DOHH2 (cell line): ENCODE measurements around the gene PRKAR2A.

Experiments
- H3F3A ChIP-seq: fragments of 200-600 bp; sonication (generic), shearing (Covaris generic); 2 replicates; pipeline ENCODE4 v1.6.0; 2016; ENCODE audit warnings: antibody characterized with exemption, mild to moderate bottlenecking; ENCODE audit not compliant: control insufficient read depth, insufficient read depth
- H3K27ac ChIP-seq: fragments of 200-600 bp; sonication (generic); 2 replicates; pipeline ENCODE4 v1.5.1; 2014; ENCODE audit warnings: low read depth, mild to moderate bottlenecking, low read length, moderate library complexity
- H3K27me3 ChIP-seq: fragments of 200-600 bp; sonication (generic); 2 replicates; pipeline ENCODE4 v1.6.1; 2014; ENCODE audit warnings: mild to moderate bottlenecking, low read length, mixed read lengths; ENCODE audit not compliant: control insufficient read depth
- H3K36me3 ChIP-seq: fragments of 200-600 bp; sonication (generic); 2 replicates; pipeline ENCODE4 v1.6.1; 2014; ENCODE audit warnings: mild to moderate bottlenecking, low read length, moderate library complexity, mixed read lengths; ENCODE audit not compliant: control insufficient read depth
- H3K4me1 ChIP-seq: fragments of 200-600 bp; sonication (generic); 2 replicates; pipeline ENCODE4 v1.6.1; 2014; ENCODE audit warnings: mild to moderate bottlenecking, low read length, mixed read lengths; ENCODE audit not compliant: control insufficient read depth
- H3K4me2 ChIP-seq: fragments of 200-600 bp; sonication (generic); 2 replicates; pipeline ENCODE4 v1.6.0; 2014; ENCODE audit warnings: mild to moderate bottlenecking, low read length, moderate library complexity
- H3K4me3 ChIP-seq: fragments of 200-600 bp; sonication (generic); 2 replicates; pipeline ENCODE4 v1.5.1; 2014; ENCODE audit warnings: mild to moderate bottlenecking, low read length, mixed read lengths
- H3K79me2 ChIP-seq: fragments of 200-600 bp; sonication (generic); 2 replicates; pipeline ENCODE4 v1.6.1; 2014; ENCODE audit warnings: mild to moderate bottlenecking, low read length, mixed read lengths; ENCODE audit not compliant: control insufficient read depth
- H3K9me2 ChIP-seq: fragments of 200-600 bp; sonication (generic); replicated peaks from 2 replicates; pipeline ENCODE4 v1.6.1; 2014; ENCODE audit warnings: mild to moderate bottlenecking, low read length, mixed read lengths; ENCODE audit not compliant: control insufficient read depth
- H3K9me3 ChIP-seq: fragments of 200-600 bp; sonication (generic); 2 replicates; pipeline ENCODE4 v1.6.1; 2014; ENCODE audit warnings: antibody characterized with exemption, low read length, mixed read lengths; ENCODE audit not compliant: control insufficient read depth, insufficient read depth
- H4K20me1 ChIP-seq: fragments of 200-600 bp; sonication (generic); 2 replicates; pipeline ENCODE4 v1.6.0; 2014; ENCODE audit warnings: low read depth, mild to moderate bottlenecking, antibody characterized with exemption, low read length, moderate library complexity; ENCODE audit not compliant: control insufficient read depth, insufficient read depth
- EZH2phosphoT487 ChIP-seq: fragments of 200-600 bp; sonication (generic); IDR thresholded peaks from 2 replicates; pipeline ENCODE4 v1.6.1; 2017; ENCODE audit warnings: borderline replicate concordance, mild to moderate bottlenecking, antibody characterized with exemption, low read length, moderate library complexity, mixed read lengths
- TF ChIP-seq, protein P1 (sequence below): fragments of 200-600 bp; sonication (generic); IDR thresholded peaks from one replicate; pipeline ENCODE4 v1.5.1; 2014; ENCODE audit warnings: antibody characterized with exemption, mild to moderate bottlenecking, low read depth, low read length; ENCODE audit not compliant: poor library complexity, severe bottlenecking

The PRKAR2A gene

DNA sequence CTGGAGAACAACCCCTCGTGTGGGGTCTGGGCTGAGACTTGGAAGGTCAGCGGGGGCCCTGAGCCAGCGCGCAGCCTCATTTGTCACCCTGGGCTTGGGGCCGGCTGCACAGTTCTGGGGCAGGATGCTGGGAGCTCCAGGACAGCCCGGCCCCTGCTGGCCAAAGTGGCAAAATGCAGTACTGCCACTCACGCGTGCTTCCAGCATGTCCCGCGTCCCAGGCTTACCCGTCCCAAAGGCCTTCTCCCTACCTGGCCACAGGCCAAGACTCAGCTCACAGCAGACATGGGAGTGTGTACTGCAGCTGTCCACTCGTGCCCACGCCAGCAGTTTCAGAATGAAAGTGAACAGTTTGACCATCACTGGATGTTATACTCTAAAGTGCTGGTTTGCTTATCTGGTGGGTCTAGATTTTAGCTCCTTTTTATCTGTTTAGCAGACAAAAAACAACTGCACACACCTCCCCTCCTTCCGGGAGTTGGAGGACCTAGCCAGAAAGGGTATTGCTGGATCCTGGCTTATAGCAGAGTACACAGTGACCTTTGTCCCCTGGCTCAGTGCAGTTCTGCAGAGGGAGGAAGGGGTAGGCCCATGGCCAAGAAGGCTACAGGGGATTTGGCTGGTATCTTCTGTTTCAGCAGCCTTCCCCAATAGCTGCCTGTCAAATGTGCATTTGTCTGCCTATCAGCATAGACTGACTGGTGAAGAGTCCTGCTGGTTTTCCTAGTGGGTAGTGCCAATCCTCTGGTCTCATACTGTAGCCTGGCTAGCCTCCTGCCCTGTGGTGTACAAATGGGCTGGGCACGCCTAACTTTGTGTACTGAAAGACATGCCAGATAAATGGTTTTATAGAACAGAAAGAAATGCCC is 107.5 kb downstream of the PRKAR2A start:
- Histone ChIP-seq H3K79me2 (no peaks in the 10 kb centered on the region), H3K9me2 (no peaks in the 10 kb centered on the region), H3K27me3 (no peaks in the 10 kb centered on the region), H3K36me3 (no peaks in the 10 kb centered on the region), H3K9me3 (no peaks in the 10 kb centered on the region), H3K4me2 (peak overlapping the region; percentile 71), H4K20me1 (no peaks in the 10 kb centered on the region), H3F3A (no peaks in the 10 kb centered on the region), H3K27ac (no peak overlapping the region), H3K4me1 (peaks cover 12% of the 10 kb centered on the region), H3K4me3 (peak overlapping the region; percentile 52)
- TF ChIP-seq, protein P1, sequence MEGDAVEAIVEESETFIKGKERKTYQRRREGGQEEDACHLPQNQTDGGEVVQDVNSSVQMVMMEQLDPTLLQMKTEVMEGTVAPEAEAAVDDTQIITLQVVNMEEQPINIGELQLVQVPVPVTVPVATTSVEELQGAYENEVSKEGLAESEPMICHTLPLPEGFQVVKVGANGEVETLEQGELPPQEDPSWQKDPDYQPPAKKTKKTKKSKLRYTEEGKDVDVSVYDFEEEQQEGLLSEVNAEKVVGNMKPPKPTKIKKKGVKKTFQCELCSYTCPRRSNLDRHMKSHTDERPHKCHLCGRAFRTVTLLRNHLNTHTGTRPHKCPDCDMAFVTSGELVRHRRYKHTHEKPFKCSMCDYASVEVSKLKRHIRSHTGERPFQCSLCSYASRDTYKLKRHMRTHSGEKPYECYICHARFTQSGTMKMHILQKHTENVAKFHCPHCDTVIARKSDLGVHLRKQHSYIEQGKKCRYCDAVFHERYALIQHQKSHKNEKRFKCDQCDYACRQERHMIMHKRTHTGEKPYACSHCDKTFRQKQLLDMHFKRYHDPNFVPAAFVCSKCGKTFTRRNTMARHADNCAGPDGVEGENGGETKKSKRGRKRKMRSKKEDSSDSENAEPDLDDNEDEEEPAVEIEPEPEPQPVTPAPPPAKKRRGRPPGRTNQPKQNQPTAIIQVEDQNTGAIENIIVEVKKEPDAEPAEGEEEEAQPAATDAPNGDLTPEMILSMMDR = peak; percentile 91
- no peak for TF ChIP-seq EZH2phosphoT487

DNA sequence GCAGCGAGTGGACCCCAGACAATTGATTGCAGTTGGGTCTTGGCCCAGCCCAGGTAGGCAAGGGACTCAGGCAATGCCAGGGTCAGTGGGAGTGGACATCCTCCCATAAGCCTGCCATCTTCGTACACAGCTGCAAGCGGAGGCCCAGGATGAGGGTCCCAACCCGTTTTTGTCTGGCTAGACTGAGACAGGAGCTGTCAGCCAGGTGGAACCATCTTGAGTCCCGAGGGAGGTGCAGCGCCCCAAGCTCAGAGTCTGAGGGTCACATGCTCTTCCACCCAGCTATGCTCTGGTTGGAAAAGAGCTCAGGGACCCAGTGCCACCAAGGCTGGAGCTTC is 108.1 kb downstream of the PRKAR2A start:
- Histone ChIP-seq H3K27me3 (no peaks in the 10 kb centered on the region), H3F3A (no peaks in the 10 kb centered on the region), H3K79me2 (no peaks in the 10 kb centered on the region), H3K27ac (no peak overlapping the region), H3K4me3 (peak overlapping the region; percentile 52), H3K9me2 (no peaks in the 10 kb centered on the region), H3K4me2 (peak overlapping the region; percentile 71), H3K4me1 (peaks cover 12% of the 10 kb centered on the region), H3K36me3 (no peaks in the 10 kb centered on the region), H3K9me3 (no peaks in the 10 kb centered on the region), H4K20me1 (no peaks in the 10 kb centered on the region)
- TF ChIP-seq EZH2phosphoT487 = no peak
- TF ChIP-seq, protein P1 = no peak

DNA sequence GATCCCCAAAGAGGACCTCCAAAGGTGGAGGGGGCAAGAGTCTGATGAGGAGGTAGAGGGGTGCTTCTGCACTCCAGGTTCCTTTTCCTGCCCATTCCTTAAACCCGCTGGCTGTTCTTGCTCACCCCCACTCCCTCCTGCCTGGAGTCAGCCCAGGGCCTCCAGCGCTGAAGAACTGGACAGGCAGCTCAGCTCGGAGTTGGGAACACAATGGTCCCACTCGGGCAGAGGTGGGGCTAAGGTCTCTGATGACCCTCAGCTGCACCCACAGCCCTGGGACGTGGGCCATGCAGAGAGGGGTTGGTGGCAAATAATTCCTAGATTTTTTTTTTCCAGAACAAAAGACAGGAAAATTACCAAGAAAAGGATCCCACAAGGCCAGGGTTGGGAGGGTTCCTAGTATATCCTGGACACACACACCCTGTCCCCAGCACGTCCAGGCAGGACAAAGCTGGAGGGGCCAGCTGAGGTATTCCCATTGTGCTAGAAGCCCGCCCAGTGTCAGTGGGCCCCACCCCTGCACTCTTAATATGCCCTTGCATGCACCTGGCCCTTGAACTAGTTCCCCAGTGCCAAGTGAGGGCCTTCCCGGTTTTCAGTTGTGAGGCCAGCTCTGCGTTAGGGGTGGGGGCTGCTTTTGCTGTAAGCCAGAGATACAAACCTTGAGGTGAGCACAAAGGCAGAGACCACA is 108.6 kb downstream of the PRKAR2A start:
- Histone ChIP-seq H3K4me3 (no peak overlapping the region; the same call in 1 of the 2 replicates), H3K4me2 (peak overlapping the region; percentile 71), H3K9me3 (no peaks in the 10 kb centered on the region), H3F3A (no peaks in the 10 kb centered on the region), H3K79me2 (no peaks in the 10 kb centered on the region), H3K9me2 (no peaks in the 10 kb centered on the region), H3K36me3 (no peaks in the 10 kb centered on the region), H3K4me1 (peaks cover 12% of the 10 kb centered on the region), H3K27ac (no peak overlapping the region), H4K20me1 (no peaks in the 10 kb centered on the region), H3K27me3 (no peaks in the 10 kb centered on the region)
- TF ChIP-seq, protein P1 = no peak
- no peak for TF ChIP-seq EZH2phosphoT487
